H1 (cell line): Measurements from ENCODE around the gene SLC24A3. TPM values are rescaled to one million over a fixed set of nuclear protein-coding genes. Genes with fewer than 3 reads are reported as not detected.

ENCODE experiments used
- ATF3 ChIP-seq: IDR thresholded peaks from 2 replicates; pipeline ENCODE4 v1.6.1; 2011; ENCODE audit warnings: low read depth, mild to moderate bottlenecking, low read length; ENCODE audit not compliant: insufficient read depth
- CREB1 ChIP-seq: IDR thresholded peaks from 2 replicates; pipeline ENCODE4 v1.6.1; 2012; ENCODE audit warnings: inconsistent platforms
- JUN ChIP-seq: IDR thresholded peaks from 2 replicates; pipeline ENCODE4 v1.6.1; 2011; ENCODE audit warnings: low read depth, mild to moderate bottlenecking, improper control_type of control experiment, low read length
- polyA plus RNA-seq, 7 experiments: library from polyadenylated mRNA; depleted of rRNA in 3 of 7; stranded (reverse) in 5 of 7; unstranded in 2 of 7; fragments of >200 nt in 5 of 7; fragments of 200-250 nt in 2 of 7; gene quantifications; 1 replicate in 5 of 7; 2 replicates in 1 of 7; 4 replicates in 1 of 7; pipeline versions ENCODE4 v1.2.1 to v1.2.3, GENCODE V29; 2011 to 2013; ENCODE audit warnings: missing spikeins in 2 of 7, mixed read lengths in 2 of 7
- total RNA-seq: library from RNA; stranded (reverse); fragmentation: NEBNext Ultra II Directional; extraction: Animal tissue kit (Norgen Biotek cat#: 25700); gene quantifications from 2 replicates; pipeline ENCODE4 v1.2.1, GENCODE V29; 2021
- TF ChIP-seq, protein P1 (sequence below): IDR thresholded peaks from 2 replicates; pipeline ENCODE4 v1.6.1; 2011; ENCODE audit warnings: low read length, improper control_type of control experiment

The SLC24A3 gene
- total and polyA plus RNA-seq, 2 of the 8 experiments (the other 6 are each of a cell fraction or from before 2014, with no cell fraction given): 4.5 to 6.3 TPM

DNA sequence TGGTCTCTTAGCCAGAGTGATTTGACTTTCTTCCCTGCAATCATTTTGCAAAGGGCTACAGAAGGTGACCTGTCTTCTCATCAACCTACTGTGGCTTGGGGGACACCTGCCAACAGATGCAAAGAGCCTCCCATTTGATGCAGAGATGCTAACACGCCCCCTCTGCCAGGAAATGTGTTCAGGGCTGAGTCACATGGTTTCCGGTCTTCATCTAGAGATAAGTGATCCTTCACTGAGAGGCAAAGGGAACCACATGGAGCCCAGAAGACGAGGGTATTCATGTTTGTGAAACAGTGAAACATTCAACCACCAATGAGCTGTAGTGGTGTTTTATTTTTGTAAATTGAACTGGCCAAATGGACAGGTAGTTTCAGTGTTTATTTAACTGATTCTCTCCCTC, 436.6 kb downstream of the SLC24A3 start (continued):
- no peak for TF ChIP-seq JUN
- no peak for TF ChIP-seq CREB1
- TF ChIP-seq, protein P1, sequence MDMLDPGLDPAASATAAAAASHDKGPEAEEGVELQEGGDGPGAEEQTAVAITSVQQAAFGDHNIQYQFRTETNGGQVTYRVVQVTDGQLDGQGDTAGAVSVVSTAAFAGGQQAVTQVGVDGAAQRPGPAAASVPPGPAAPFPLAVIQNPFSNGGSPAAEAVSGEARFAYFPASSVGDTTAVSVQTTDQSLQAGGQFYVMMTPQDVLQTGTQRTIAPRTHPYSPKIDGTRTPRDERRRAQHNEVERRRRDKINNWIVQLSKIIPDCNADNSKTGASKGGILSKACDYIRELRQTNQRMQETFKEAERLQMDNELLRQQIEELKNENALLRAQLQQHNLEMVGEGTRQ: no peak
- TF ChIP-seq ATF3: no peak
